ENCODE measurements around the gene MAP10.

DNA sequence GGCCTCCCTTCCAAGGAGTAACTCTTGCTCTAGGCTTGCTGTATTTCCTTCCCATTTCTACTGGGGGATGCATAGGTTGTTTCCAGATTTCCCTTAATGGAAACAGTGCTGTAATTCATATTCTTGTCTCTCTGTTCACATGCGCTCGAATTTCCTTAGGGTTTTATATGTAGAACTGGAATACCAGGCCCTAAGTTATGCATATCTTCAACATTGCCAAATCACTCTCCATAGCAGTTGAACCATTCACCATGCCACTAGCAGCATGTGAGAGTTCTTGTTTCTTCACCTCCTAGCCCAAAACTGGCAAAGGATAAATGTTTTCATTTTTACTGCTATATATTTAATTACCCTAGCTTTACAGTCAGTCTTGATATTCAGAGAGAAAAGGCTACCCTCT is 12.8 kb downstream of the MAP10 start:
- TF ChIP-seq CTCF (tag by site-specific recombination; IDR thresholded peaks at IDR 0.05), result no peak
- TF ChIP-seq, protein P1, sequence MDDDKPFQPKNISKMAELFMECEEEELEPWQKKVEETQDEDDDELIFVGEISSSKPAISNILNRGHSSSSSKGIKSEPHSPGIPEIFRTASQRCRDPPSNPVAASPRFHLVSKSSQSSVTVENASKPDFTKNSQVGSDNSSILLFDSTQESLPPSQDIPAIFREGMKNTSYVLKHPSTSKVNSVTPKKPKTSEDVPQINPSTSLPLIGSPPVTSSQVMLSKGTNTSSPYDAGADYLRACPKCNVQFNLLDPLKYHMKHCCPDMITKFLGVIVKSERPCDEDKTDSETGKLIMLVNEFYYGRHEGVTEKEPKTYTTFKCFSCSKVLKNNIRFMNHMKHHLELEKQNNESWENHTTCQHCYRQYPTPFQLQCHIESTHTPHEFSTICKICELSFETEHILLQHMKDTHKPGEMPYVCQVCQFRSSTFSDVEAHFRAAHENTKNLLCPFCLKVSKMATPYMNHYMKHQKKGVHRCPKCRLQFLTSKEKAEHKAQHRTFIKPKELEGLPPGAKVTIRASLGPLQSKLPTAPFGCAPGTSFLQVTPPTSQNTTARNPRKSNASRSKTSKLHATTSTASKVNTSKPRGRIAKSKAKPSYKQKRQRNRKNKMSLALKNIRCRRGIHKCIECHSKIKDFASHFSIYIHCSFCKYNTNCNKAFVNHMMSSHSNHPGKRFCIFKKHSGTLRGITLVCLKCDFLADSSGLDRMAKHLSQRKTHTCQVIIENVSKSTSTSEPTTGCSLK (tag by site-specific recombination; IDR thresholded peaks at IDR 0.05), result no peak
- TF ChIP-seq ZNF24 (tag by site-specific recombination; IDR thresholded peaks at IDR 0.05), result no peak
- TF ChIP-seq ZNF146 (tag by site-specific recombination; IDR thresholded peaks at IDR 0.05), result no peak
